K562 (cell line): ENCODE results near the gene RPL10A. TPM values are rescaled to one million over a fixed set of nuclear protein-coding genes. Genes with fewer than 3 reads are reported as not detected.

ENCODE experiments used
- CEBPZ ChIP-seq: fragments of 150-350 bp; IDR thresholded peaks from 2 replicates; pipeline ENCODE4 v1.6.1; 2014; ENCODE audit warnings: low read depth, mild to moderate bottlenecking, low read length, borderline replicate concordance
- CREBBP ChIP-seq: IDR thresholded peaks from one replicate; pipeline ENCODE4 v1.6.1; 2012; ENCODE audit warnings: low read depth, mild to moderate bottlenecking, control low read depth, inconsistent platforms, low read length
- DPF2 ChIP-seq: fragments of 450-650 bp; IDR thresholded peaks from 2 replicates; pipeline ENCODE4 v1.6.1; 2016
- GATAD2B ChIP-seq: fragments of 450-650 bp; IDR thresholded peaks from 2 replicates; pipeline ENCODE4 v1.6.1; 2017; ENCODE audit warnings: mild to moderate bottlenecking, borderline replicate concordance
- L3MBTL2 ChIP-seq: fragments of 450-650 bp; IDR thresholded peaks from 2 replicates; pipeline ENCODE4 v1.6.1; 2016; ENCODE audit warnings: mild to moderate bottlenecking, moderate library complexity
- MAX ChIP-seq: sonication (generic); formaldehyde crosslinking; IDR thresholded peaks from 2 replicates; pipeline ENCODE4 v1.9.0; 2022; ENCODE audit warnings: mild to moderate bottlenecking, missing genetic modification reagents
- NFE2L1 ChIP-seq: fragments of 450-650 bp; IDR thresholded peaks from 2 replicates; pipeline ENCODE4 v1.6.1; 2016; ENCODE audit warnings: missing genetic modification characterization, low read depth, mild to moderate bottlenecking, missing compliant biosample characterization, moderate library complexity, borderline replicate concordance
- POLR2AphosphoS5 ChIP-seq: IDR thresholded peaks from 2 replicates; pipeline ENCODE4 v1.6.1; 2011; ENCODE audit warnings: mild to moderate bottlenecking, low read depth, low read length, moderate library complexity; ENCODE audit not compliant: control insufficient read depth, insufficient read depth
- POLR3G ChIP-seq: IDR thresholded peaks from 2 replicates; pipeline ENCODE4 v1.6.1; 2011; ENCODE audit not compliant: insufficient read length, insufficient replicate concordance; ENCODE audit errors: extremely low read depth
- TFAP4 ChIP-seq: sonication (generic); formaldehyde crosslinking; IDR thresholded peaks from 2 replicates; pipeline ENCODE4 v1.8.0; 2022; ENCODE audit warnings: missing genetic modification reagents, mild to moderate bottlenecking, moderate library complexity, borderline replicate concordance
- ZC3H11A ChIP-seq: IDR thresholded peaks from 2 replicates; pipeline ENCODE4 v1.6.1; 2012; ENCODE audit warnings: low read depth, low read length, improper control_type of control experiment
- ZKSCAN1 ChIP-seq: fragments of 150-350 bp; IDR thresholded peaks from 2 replicates; pipeline ENCODE4 v1.6.1; 2016; ENCODE audit warnings: low read depth, low read length
- ZNF140 ChIP-seq: fragments of 250-450 bp; sonication (Bioruptor Pico); IDR thresholded peaks from 2 replicates; pipeline ENCODE4 v1.8.0; 2021; ENCODE audit warnings: moderate library complexity, mild to moderate bottlenecking, inconsistent platforms
- ZNF398 ChIP-seq: fragments of 250-450 bp; sonication (Bioruptor Pico); IDR thresholded peaks from 2 replicates; pipeline ENCODE4 v1.8.0; 2021; ENCODE audit warnings: moderate library complexity, mild to moderate bottlenecking, inconsistent platforms
- ZNF449 ChIP-seq: fragments of 250-450 bp; sonication (Bioruptor Pico); IDR thresholded peaks from 2 replicates; pipeline ENCODE4 v1.8.0; 2022; ENCODE audit warnings: moderate library complexity, mild to moderate bottlenecking, inconsistent platforms
- ZNF778 ChIP-seq: fragments of 450-650 bp; formaldehyde crosslinking; IDR thresholded peaks from 2 replicates; pipeline ENCODE4 v1.4.0; 2020; ENCODE audit warnings: mild to moderate bottlenecking, moderate library complexity
- polyA plus RNA-seq, 8 experiments: library from polyadenylated mRNA; depleted of rRNA in 4 of 8; stranded (reverse) in 5 of 8; unstranded in 3 of 8; fragments of >200 nt; fragmentation: Nextera tagmentation in 2 of 8; fragmentation: Illumina TruSeq in 1 of 8; extraction: Ambion mirVana in 2 of 8; extraction: Trizol in 1 of 8; gene quantifications; 2 replicates each; pipeline versions ENCODE4 v1.2.1 to v1.2.3, GENCODE V29; 2011 to 2014; ENCODE audit warnings: inconsistent platforms in 1 of 8, missing spikeins in 1 of 8
- total RNA-seq, 7 experiments: library from RNA; depleted of rRNA in 6 of 7; stranded (reverse); fragments of >200 nt in 6 of 7; fragmentation: Illumina TruSeq in 2 of 7; extraction: Trizol in 2 of 7; gene quantifications; 2 replicates each; pipeline versions ENCODE4 v1.2.1 to v1.2.3, GENCODE V29; 2011 to 2021; ENCODE audit warnings: low replicate concordance in 1 of 7
- TF ChIP-seq, protein P1 (sequence below): sonication (generic); formaldehyde crosslinking; IDR thresholded peaks from 2 replicates; pipeline ENCODE4 v1.8.1; 2023; ENCODE audit warnings: mild to moderate bottlenecking, missing genetic modification reagents

Gene RPL10A
- total and polyA plus RNA-seq, 9 of the 15 experiments (the other 6 are each of a cell fraction or from before 2014, with no cell fraction given) = 1,589 to 3,237 (median 2,116) TPM

GRCh38 chr6:35497571-35498421 is 29.6 kb downstream of the RPL10A start (continued):
- TF ChIP-seq CEBPZ (no peak), NFE2L1 (no peak), L3MBTL2 (peak; percentile 98), ZNF778 (CRISPR knock-in tag) (no peak), POLR3G (no peak), ZKSCAN1 (no peak), TFAP4 (CRISPR knock-in tag) (peak; percentile 87), CREBBP (no peak), ZC3H11A (no peak), DPF2 (no peak), GATAD2B (no peak), ZNF449 (CRISPR knock-in tag) (no peak), ZNF398 (CRISPR knock-in tag) (no peak), POLR2AphosphoS5 (no peak), MAX (peak; percentile 89), ZNF140 (CRISPR knock-in tag) (no peak)
- TF ChIP-seq, protein P1, sequence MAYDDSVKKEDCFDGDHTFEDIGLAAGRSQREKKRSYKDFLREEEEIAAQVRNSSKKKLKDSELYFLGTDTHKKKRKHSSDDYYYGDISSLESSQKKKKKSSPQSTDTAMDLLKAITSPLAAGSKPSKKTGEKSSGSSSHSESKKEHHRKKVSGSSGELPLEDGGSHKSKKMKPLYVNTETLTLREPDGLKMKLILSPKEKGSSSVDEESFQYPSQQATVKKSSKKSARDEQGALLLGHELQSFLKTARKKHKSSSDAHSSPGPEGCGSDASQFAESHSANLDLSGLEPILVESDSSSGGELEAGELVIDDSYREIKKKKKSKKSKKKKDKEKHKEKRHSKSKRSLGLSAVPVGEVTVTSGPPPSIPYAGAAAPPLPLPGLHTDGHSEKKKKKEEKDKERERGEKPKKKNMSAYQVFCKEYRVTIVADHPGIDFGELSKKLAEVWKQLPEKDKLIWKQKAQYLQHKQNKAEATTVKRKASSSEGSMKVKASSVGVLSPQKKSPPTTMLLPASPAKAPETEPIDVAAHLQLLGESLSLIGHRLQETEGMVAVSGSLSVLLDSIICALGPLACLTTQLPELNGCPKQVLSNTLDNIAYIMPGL (CRISPR knock-in tag) = peak; percentile 91
